Measurements from ENCODE around the gene GLIS2.

The GLIS2 gene

GRCh38 chr16:4351880-4352279 is 36.0 kb downstream of the GLIS2 start:
- TF ChIP-seq CTCF (conservative IDR thresholded peaks at IDR 0.05; ENCODE audit: control insufficient read depth, insufficient read depth, low read depth, low read length): no peak
- peak; percentile 52 for DNase-seq (ENCODE audit: low read depth)
- H3K4me3 ChIP-seq (ENCODE audit: control insufficient read depth, low read depth, low read length): no peak overlapping the region

GRCh38 chr16:4352843-4353242 is 37.0 kb downstream of the GLIS2 start:
- no peak overlapping the region for H3K4me3 ChIP-seq (ENCODE audit: control insufficient read depth, low read depth, low read length)
- no peak for TF ChIP-seq CTCF (conservative IDR thresholded peaks at IDR 0.05; ENCODE audit: control insufficient read depth, insufficient read depth, low read depth, low read length)
- DNase-seq (ENCODE audit: low read depth): no peak

- TF ChIP-seq CTCF (conservative IDR thresholded peaks at IDR 0.05; ENCODE audit: control insufficient read depth, insufficient read depth, low read depth, low read length): no peak
- H3K4me3 ChIP-seq (ENCODE audit: control insufficient read depth, low read depth, low read length): no peak overlapping the region
- DNase-seq (ENCODE audit: low read depth): no peak
Observed at GRCh38 chr16:4353675-4354074, 37.8 kb downstream of the GLIS2 start.

- TF ChIP-seq CTCF (conservative IDR thresholded peaks at IDR 0.05; ENCODE audit: control insufficient read depth, insufficient read depth, low read depth, low read length): no peak
- no peak overlapping the region for H3K4me3 ChIP-seq (ENCODE audit: control insufficient read depth, low read depth, low read length)
- no peak for DNase-seq (ENCODE audit: low read depth)
Observed at GRCh38 chr16:4354512-4355409, 38.9 kb downstream of the GLIS2 start.

- no peak for TF ChIP-seq CTCF (conservative IDR thresholded peaks at IDR 0.05; ENCODE audit: control insufficient read depth, insufficient read depth, low read depth, low read length)
- H3K4me3 ChIP-seq (ENCODE audit: control insufficient read depth, low read depth, low read length): no peak overlapping the region
- no peak for DNase-seq (ENCODE audit: low read depth)
Observed at GRCh38 chr16:4356820-4357219, 41.0 kb downstream of the GLIS2 start.

- no peak for TF ChIP-seq CTCF (conservative IDR thresholded peaks at IDR 0.05; ENCODE audit: control insufficient read depth, insufficient read depth, low read depth, low read length)
- H3K4me3 ChIP-seq (ENCODE audit: control insufficient read depth, low read depth, low read length): no peak overlapping the region
- no peak for DNase-seq (ENCODE audit: low read depth)
Observed at GRCh38 chr16:4358236-4358635, 42.4 kb downstream of the GLIS2 start.

Data from fibroblast of mammary gland (primary cell).